Measurements from ENCODE around the gene THRSP. TPM values are rescaled to one million over a fixed set of nuclear protein-coding genes. Genes with fewer than 3 reads are reported as not detected.
A peak's percentile ranks its signal among the peaks of the same experiment; 100 is the strongest.

Gene THRSP
- polyA plus RNA-seq, 1 of the 3 experiments (the other 2 are of a cell fraction), result not detected

DNA sequence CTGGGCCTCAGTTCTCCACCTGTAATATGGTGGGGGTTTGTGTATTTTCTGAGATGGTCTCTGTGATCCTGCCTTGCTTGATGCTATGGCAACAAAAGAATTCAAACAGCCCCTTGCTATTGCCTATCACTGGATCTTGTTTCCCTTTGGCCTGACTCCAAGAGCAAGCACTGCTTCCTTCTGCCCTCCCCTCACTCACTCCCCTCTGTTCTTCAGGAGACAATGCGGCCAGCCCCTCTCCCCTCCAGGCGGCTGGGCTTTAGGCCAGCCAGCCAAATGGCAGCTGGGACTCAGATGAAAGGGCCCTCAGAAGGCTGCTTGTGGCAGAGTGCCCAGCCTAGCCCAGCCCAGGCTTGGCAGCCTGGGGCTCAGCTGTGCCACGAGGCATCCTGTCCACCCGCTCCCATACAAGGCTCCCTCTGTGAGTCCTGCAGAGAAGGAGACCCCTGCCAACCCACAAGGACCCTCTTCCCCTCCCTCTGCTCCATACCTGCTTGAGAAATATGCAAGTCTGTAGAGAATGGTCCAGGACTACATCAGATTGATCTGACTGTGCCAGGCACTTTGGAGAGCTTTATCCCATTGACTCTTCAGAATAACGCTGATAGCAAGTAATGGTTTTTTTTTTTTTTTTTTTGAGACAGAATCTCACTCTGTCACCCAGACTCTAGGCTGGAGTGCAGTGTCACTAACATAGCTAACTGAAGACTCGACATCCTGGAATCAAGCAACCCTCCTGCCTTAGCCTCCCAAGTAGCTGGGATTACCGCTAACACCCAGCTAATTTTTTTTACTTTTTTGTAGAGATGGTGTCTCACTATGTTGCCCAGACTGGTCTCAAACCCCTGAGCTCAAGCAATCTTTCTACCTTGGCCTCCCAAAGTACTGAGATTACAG, 33.0 kb upstream of the THRSP start (continued):
- TF ChIP-seq, protein P1, sequence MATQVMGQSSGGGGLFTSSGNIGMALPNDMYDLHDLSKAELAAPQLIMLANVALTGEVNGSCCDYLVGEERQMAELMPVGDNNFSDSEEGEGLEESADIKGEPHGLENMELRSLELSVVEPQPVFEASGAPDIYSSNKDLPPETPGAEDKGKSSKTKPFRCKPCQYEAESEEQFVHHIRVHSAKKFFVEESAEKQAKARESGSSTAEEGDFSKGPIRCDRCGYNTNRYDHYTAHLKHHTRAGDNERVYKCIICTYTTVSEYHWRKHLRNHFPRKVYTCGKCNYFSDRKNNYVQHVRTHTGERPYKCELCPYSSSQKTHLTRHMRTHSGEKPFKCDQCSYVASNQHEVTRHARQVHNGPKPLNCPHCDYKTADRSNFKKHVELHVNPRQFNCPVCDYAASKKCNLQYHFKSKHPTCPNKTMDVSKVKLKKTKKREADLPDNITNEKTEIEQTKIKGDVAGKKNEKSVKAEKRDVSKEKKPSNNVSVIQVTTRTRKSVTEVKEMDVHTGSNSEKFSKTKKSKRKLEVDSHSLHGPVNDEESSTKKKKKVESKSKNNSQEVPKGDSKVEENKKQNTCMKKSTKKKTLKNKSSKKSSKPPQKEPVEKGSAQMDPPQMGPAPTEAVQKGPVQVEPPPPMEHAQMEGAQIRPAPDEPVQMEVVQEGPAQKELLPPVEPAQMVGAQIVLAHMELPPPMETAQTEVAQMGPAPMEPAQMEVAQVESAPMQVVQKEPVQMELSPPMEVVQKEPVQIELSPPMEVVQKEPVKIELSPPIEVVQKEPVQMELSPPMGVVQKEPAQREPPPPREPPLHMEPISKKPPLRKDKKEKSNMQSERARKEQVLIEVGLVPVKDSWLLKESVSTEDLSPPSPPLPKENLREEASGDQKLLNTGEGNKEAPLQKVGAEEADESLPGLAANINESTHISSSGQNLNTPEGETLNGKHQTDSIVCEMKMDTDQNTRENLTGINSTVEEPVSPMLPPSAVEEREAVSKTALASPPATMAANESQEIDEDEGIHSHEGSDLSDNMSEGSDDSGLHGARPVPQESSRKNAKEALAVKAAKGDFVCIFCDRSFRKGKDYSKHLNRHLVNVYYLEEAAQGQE (IDR thresholded peaks at IDR 0.05; ENCODE audit: low read depth, low read length), result no peak
- TF ChIP-seq NFIC (IDR thresholded peaks at IDR 0.05; ENCODE audit: borderline replicate concordance), result peak; percentile 96
- TF ChIP-seq GABPA (IDR thresholded peaks at IDR 0.05; ENCODE audit: low read depth), result no peak; the same call in 1 of the 2 replicates
- no peak for TF ChIP-seq FOSL2 (IDR thresholded peaks at IDR 0.05; ENCODE audit: borderline replicate concordance, low read depth)
- TF ChIP-seq ELF1 (IDR thresholded peaks at IDR 0.05), result no peak
- peak; percentile 59; the same call in 1 of the 2 replicates for TF ChIP-seq FOXJ3 (CRISPR knock-in tag; IDR thresholded peaks at IDR 0.05)
- TF ChIP-seq FOXM1 (IDR thresholded peaks at IDR 0.05; ENCODE audit: low read depth), result no peak
- TF ChIP-seq, protein P2, sequence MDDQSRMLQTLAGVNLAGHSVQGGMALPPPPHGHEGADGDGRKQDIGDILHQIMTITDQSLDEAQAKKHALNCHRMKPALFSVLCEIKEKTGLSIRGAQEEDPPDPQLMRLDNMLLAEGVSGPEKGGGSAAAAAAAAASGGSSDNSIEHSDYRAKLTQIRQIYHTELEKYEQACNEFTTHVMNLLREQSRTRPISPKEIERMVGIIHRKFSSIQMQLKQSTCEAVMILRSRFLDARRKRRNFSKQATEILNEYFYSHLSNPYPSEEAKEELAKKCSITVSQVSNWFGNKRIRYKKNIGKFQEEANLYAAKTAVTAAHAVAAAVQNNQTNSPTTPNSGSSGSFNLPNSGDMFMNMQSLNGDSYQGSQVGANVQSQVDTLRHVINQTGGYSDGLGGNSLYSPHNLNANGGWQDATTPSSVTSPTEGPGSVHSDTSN (IDR thresholded peaks at IDR 0.05), result peak; percentile 52; the same call in 1 of the 2 replicates
- no peak for TF ChIP-seq SMC3 (IDR thresholded peaks at IDR 0.05; ENCODE audit: low read depth, low read length)
- TF ChIP-seq, protein P3, sequence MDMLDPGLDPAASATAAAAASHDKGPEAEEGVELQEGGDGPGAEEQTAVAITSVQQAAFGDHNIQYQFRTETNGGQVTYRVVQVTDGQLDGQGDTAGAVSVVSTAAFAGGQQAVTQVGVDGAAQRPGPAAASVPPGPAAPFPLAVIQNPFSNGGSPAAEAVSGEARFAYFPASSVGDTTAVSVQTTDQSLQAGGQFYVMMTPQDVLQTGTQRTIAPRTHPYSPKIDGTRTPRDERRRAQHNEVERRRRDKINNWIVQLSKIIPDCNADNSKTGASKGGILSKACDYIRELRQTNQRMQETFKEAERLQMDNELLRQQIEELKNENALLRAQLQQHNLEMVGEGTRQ (IDR thresholded peaks at IDR 0.05; ENCODE audit: borderline replicate concordance, low read depth, low read length), result no peak
- no peak for TF ChIP-seq EZH2phosphoT487 (IDR thresholded peaks at IDR 0.05; ENCODE audit: borderline replicate concordance, low read depth)
- TF ChIP-seq, protein P4, sequence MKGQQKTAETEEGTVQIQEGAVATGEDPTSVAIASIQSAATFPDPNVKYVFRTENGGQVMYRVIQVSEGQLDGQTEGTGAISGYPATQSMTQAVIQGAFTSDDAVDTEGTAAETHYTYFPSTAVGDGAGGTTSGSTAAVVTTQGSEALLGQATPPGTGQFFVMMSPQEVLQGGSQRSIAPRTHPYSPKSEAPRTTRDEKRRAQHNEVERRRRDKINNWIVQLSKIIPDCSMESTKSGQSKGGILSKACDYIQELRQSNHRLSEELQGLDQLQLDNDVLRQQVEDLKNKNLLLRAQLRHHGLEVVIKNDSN (IDR thresholded peaks at IDR 0.05; ENCODE audit: borderline replicate concordance, low read depth), result no peak
- TF ChIP-seq MEF2A (IDR thresholded peaks at IDR 0.05; ENCODE audit: borderline replicate concordance, low read depth), result no peak
- no peak; the same call in 1 of the 2 replicates for TF ChIP-seq RAD21 (IDR thresholded peaks at IDR 0.05; ENCODE audit: low read length)

All from SK-N-SH (cell line).